RKO (cell line): ENCODE data around the gene MTA3.

Experiments used
- DNase-seq: peaks from one replicate; pipeline ENCODE4 v3.0.0-alpha.2; 2016; ENCODE audit warnings: low spot score

MTA3 gene

GRCh38 chr2:42787424-42787787, 219.0 kb downstream of the MTA3 start:
- DNase-seq, result no peak

- no peak for DNase-seq
These were observed 219.5 kb downstream of the MTA3 start for GRCh38 chr2:42787788-42788477.

GRCh38 chr2:42788478-42788793, 220.0 kb downstream of the MTA3 start:
- no peak for DNase-seq

GRCh38 chr2:42788882-42789281, 220.4 kb downstream of the MTA3 start:
- no peak for DNase-seq

- DNase-seq, result no peak
These were observed 221.3 kb downstream of the MTA3 start for GRCh38 chr2:42789751-42790150.

GRCh38 chr2:42791606-42792005, 223.2 kb downstream of the MTA3 start:
- no peak for DNase-seq

GRCh38 chr2:42792087-42792582, 223.7 kb downstream of the MTA3 start:
- no peak for DNase-seq

- no peak for DNase-seq
These were observed 224.3 kb downstream of the MTA3 start, which contains the start of gene HAAO for GRCh38 chr2:42792583-42793333. HAAO (minus strand) TSS chr2:42792583; CDS start chr2:42792536, 47 bp downstream.

GRCh38 chr2:42793334-42794270, 225.2 kb downstream of the MTA3 start:
- DNase-seq, result no peak

- no peak for DNase-seq
These were observed 226.0 kb downstream of the MTA3 start for GRCh38 chr2:42794271-42795046.

- DNase-seq, result no peak
These were observed 226.8 kb downstream of the MTA3 start for GRCh38 chr2:42795275-42795674.

- no peak for DNase-seq
These were observed 227.4 kb downstream of the MTA3 start for GRCh38 chr2:42795841-42796301.

GRCh38 chr2:42796427-42797248, 228.2 kb downstream of the MTA3 start:
- DNase-seq, result no peak

GRCh38 chr2:42797281-42797680, 228.8 kb downstream of the MTA3 start:
- DNase-seq, result no peak

- no peak for DNase-seq
These were observed 231.4 kb downstream of the MTA3 start for GRCh38 chr2:42799881-42800280.

GRCh38 chr2:42800461-42800962, 232.1 kb downstream of the MTA3 start:
- no peak for DNase-seq

- DNase-seq, result no peak
These were observed 232.5 kb downstream of the MTA3 start for GRCh38 chr2:42800981-42801380.

GRCh38 chr2:42801381-42801780, 232.9 kb downstream of the MTA3 start:
- no peak for DNase-seq

GRCh38 chr2:42802150-42802549, 233.7 kb downstream of the MTA3 start:
- no peak for DNase-seq

- no peak for DNase-seq
These were observed 235.9 kb downstream of the MTA3 start for GRCh38 chr2:42804338-42804737.
